Erythroblast (primary cell): ENCODE results near the gene ZNF616.

ENCODE experiments used
- GATA1 ChIP-seq: IDR thresholded peaks from 2 replicates; pipeline ENCODE4 v1.6.1; 2011; ENCODE audit warnings: low read depth, mild to moderate bottlenecking, control low read depth, low read length, moderate library complexity
- POLR2A ChIP-seq: IDR thresholded peaks from 2 replicates; pipeline ENCODE4 v1.6.1; 2011; ENCODE audit warnings: mild to moderate bottlenecking, low read length

DNA sequence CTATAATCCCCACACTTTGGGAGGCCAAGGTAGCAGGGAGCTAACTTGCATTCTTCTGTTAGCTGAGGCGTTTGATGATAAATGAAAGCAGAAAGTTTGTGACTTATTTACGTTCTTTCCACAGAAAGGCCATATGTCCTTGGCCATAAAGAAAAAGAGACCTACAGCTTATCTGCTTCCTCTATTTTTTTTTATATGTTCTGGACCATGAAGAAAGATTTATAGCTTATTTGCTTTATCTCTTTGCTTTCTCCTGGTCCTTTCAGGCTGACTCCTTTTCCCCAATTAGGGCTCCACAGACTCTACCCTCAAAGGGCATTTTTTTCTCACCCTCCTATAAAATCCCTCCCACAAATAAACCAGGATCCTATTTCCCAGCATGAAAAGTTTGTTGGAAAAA is 1.5 kb upstream of the ZNF616 start:
- TF ChIP-seq GATA1: no peak
- TF ChIP-seq POLR2A: no peak
